ENCODE measurements around the gene NLRP12.
"Not testable (repeated sequence)": the region's sequence is repeated elsewhere in the genome, so short reads cannot be mapped to it uniquely, and the experiment has no call there.

NLRP12 gene

DNA sequence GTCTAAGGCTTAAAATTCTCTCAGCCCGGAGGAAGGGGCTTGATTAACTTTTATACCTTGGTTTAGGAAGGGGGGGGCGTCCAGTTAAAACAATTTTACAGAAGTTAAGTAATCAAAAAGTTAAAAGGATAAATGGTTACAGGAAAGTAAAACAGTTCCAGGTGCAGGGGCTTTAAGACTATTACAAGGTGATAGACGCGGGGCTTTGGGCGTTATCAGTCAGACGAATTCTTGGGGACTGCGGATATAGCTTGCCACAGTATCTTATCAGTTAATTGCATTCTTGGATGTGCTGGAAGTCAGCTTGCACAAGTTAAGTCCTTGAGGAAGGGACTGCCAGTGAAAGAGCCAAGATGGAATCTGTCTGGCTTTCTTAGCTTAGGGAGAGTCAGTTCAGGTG is 49.6 kb downstream of the NLRP12 start:
- DNase-seq: not testable (repeated sequence)

- no peak for DNase-seq
These were observed 50.1 kb downstream of the NLRP12 start for GRCh38 chr19:53773999-53774398.

GRCh38 chr19:53772943-53773342 is 51.2 kb downstream of the NLRP12 start:
- peak; percentile 55 for DNase-seq

- no peak for DNase-seq
These were observed 53.0 kb downstream of the NLRP12 start for GRCh38 chr19:53771144-53771543.

- not testable (repeated sequence) for DNase-seq
These were observed 54.3 kb downstream of the NLRP12 start for GRCh38 chr19:53769696-53770309.

DNA sequence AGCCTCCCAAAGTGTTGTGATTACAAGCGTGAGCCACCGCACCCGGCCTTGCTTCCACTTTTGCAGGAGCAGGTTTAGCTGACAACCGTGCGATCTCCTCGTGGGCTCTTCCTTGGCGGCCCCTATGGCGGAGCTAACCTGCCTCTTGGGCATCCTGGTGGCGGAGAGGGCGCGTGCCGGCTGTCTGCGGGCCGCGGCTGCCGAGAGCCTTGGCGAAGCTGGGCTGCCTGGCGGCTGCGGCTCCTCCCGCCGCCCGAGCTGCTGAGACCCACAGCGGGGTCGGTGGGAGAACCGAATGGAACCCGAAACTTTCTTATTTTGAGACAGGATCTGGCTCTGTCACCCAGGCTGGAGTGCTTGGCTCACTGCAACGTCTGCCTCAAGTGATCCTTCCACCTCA is 55.7 kb downstream of the NLRP12 start:
- no peak for DNase-seq

- DNase-seq: not testable (repeated sequence)
These were observed 65.1 kb downstream of the NLRP12 start for GRCh38 chr19:53758991-53759390.
